A673 (cell line): Measurements from ENCODE around the gene SMARCA2. TPM values are rescaled to one million over a fixed set of nuclear protein-coding genes. Genes with fewer than 3 reads are reported as not detected.

Experiments
- BruUV-seq: library from RNA; stranded (reverse); fragments of 400-500 nt; replicated peaks from 2 replicates; lab custom pipeline; 2021; lab: Mats Ljungman, UMichigan
- CTCF ChIA-PET: fragments of 300-600 bp; sonication (Branson Sonifier 250); formaldehyde crosslinking; loops from one replicate; lab custom pipeline; 2022; ENCODE audit warnings: antibody characterized with exemption; lab: Charles Lee
- POLR2A ChIA-PET: fragments of 300-600 bp; sonication (Branson Sonifier 250); formaldehyde crosslinking; loops from one replicate; lab custom pipeline; 2022; ENCODE audit warnings: antibody characterized with exemption; ENCODE audit not compliant: low non-redundant PET; lab: Charles Lee
- DNase-seq: peaks from one replicate; pipeline ENCODE4 v3.0.0-alpha.2; 2015; ENCODE audit warnings: low spot score
- H3K27ac ChIP-seq: fragments of 200-600 bp; sonication (generic); 2 replicates; pipeline ENCODE4 v1.5.1; 2016; ENCODE audit warnings: mixed run types, low read depth, mild to moderate bottlenecking, mixed read lengths, antibody characterized with exemption, low read length; ENCODE audit not compliant: poor library complexity, severe bottlenecking
- H3K27me3 ChIP-seq: fragments of 200-600 bp; sonication (generic); replicated peaks from 2 replicates; pipeline ENCODE4 v1.6.1; 2017; ENCODE audit warnings: mixed run types, low read depth, mild to moderate bottlenecking, mixed read lengths, antibody characterized with exemption, low read length; ENCODE audit not compliant: insufficient read depth, poor library complexity
- H3K36me3 ChIP-seq: fragments of 200-600 bp; sonication (generic); 2 replicates; pipeline ENCODE4 v1.6.1; 2016; ENCODE audit warnings: mixed run types, mild to moderate bottlenecking, mixed read lengths, antibody characterized with exemption, low read length; ENCODE audit not compliant: insufficient read depth, poor library complexity, severe bottlenecking
- H3K4me1 ChIP-seq: fragments of 200-600 bp; sonication (generic); 2 replicates; pipeline ENCODE4 v1.6.1; 2017; ENCODE audit warnings: mixed run types, mild to moderate bottlenecking, mixed read lengths, antibody characterized with exemption, low read length; ENCODE audit not compliant: insufficient read depth, poor library complexity, severe bottlenecking
- H3K4me3 ChIP-seq: fragments of 200-600 bp; sonication (generic); 2 replicates; pipeline ENCODE4 v1.5.1; 2016; ENCODE audit warnings: low read depth, mixed run types, mild to moderate bottlenecking, mixed read lengths, low read length; ENCODE audit not compliant: poor library complexity, severe bottlenecking
- H3K9me3 ChIP-seq: fragments of 200-600 bp; sonication (generic); 2 replicates; pipeline ENCODE4 v1.6.1; 2016; ENCODE audit warnings: mixed run types, low read depth, mild to moderate bottlenecking, mixed read lengths, antibody characterized with exemption, low read length; ENCODE audit not compliant: poor library complexity, severe bottlenecking
- EZH2 ChIP-seq: fragments of 200-600 bp; sonication (generic); IDR thresholded peaks from 2 replicates; pipeline ENCODE4 v1.6.1; 2017; ENCODE audit warnings: borderline replicate concordance, low read depth, mild to moderate bottlenecking, mixed read lengths, antibody characterized with exemption, low read length; ENCODE audit not compliant: poor library complexity, severe bottlenecking
- intact Hi-C: fragments of 100-400 bp; cut with micrococcal nuclease; formaldehyde crosslinking; loops from one replicate; pipeline ENCODE4 v1.10.0; 2022; ENCODE audit not compliant: unreplicated experiment
- total RNA-seq: library from RNA; stranded (reverse); gene quantifications from 2 replicates; pipeline ENCODE4 v1.2.3, GENCODE V29; 2021
- TF ChIP-seq, protein P1 (sequence below): fragments of 300-800, 200-600 bp; sonication (generic); conservative IDR thresholded peaks from 2 replicates; pipeline ENCODE4 v1.5.1; 2017; ENCODE audit warnings: low read depth, mild to moderate bottlenecking, antibody characterized with exemption, low read length, moderate library complexity, mixed read lengths

The SMARCA2 gene
- total RNA-seq, 1 experiment from 2014 or later, result 69.0 TPM

GRCh38 chr9:2130941-2131340 lies 115.8 kb downstream of the SMARCA2 start:
- TF ChIP-seq, protein P1, sequence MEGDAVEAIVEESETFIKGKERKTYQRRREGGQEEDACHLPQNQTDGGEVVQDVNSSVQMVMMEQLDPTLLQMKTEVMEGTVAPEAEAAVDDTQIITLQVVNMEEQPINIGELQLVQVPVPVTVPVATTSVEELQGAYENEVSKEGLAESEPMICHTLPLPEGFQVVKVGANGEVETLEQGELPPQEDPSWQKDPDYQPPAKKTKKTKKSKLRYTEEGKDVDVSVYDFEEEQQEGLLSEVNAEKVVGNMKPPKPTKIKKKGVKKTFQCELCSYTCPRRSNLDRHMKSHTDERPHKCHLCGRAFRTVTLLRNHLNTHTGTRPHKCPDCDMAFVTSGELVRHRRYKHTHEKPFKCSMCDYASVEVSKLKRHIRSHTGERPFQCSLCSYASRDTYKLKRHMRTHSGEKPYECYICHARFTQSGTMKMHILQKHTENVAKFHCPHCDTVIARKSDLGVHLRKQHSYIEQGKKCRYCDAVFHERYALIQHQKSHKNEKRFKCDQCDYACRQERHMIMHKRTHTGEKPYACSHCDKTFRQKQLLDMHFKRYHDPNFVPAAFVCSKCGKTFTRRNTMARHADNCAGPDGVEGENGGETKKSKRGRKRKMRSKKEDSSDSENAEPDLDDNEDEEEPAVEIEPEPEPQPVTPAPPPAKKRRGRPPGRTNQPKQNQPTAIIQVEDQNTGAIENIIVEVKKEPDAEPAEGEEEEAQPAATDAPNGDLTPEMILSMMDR, result no peak
- no peak for TF ChIP-seq EZH2
- Histone ChIP-seq H3K9me3 (no peaks in the 10 kb centered on the region), H3K4me1 (no peaks in the 10 kb centered on the region), H3K27ac (no peak overlapping the region), H3K4me3 (no peak overlapping the region), H3K27me3 (no peaks in the 10 kb centered on the region), H3K36me3 (no peaks in the 10 kb centered on the region)
- intact Hi-C loops, result loop anchor here (10.0 kb wide), 2 partner anchors 594 to 704 kb away; no protein-coding TSS in a partner anchor
- ChIA-PET CTCF (no interaction called here), POLR2A (no interaction called here)
- BruUV-seq, result no TSS peak
- no peak for DNase-seq

DNA sequence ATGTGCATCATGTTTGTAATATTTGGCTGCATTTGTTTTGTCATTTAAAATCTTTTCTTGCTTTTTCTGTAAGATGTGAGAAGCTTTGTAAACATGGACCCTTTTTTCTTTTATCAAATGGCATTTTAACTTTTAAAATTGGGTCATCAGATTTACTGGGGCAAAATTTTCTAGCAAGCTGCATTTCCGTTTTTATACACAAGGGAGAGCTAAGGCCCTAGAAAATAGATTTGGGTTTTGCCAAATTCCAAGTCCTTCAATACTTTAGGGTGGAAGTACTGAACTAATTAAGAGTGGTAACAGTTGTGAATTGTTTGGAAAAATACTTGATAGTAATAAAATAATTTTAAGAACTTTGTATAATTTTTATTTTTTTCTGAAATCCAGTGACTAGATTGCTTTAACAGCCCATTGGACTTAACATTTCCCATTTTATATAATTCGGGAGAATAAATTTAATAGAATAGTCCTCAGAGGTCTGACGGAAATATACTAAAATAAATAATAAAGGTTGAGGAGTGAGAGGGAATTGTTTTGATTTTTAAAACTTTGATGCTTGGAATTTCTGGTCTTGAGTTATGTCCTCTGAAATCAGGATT lies 117.4 kb downstream of the SMARCA2 start:
- Histone ChIP-seq H3K9me3 (no peaks in the 10 kb centered on the region), H3K27me3 (no peaks in the 10 kb centered on the region), H3K4me3 (no peak overlapping the region), H3K36me3 (no peaks in the 10 kb centered on the region), H3K4me1 (no peaks in the 10 kb centered on the region), H3K27ac (no peak overlapping the region)
- ChIA-PET CTCF (interaction anchor here (0.6 to 1.6 kb wide), 3 partner anchors 49 to 597 kb away, joined by 3 to 7 read pairs (median 7); no protein-coding TSS in a partner anchor), POLR2A (no interaction called here)
- no TSS peak for BruUV-seq
- DNase-seq, result peak; percentile 68
- no peak for TF ChIP-seq EZH2
- TF ChIP-seq, protein P1, result peak; percentile 80
- intact Hi-C loops, result loop anchor here (1.0 to 10.0 kb wide), 3 partner anchors 48 to 702 kb away; no protein-coding TSS in a partner anchor

GRCh38 chr9:2134391-2134790 lies 119.2 kb downstream of the SMARCA2 start:
- no peak for DNase-seq
- intact Hi-C loops, result loop anchor here (10.0 kb wide), 2 partner anchors 590 to 700 kb away; no protein-coding TSS in a partner anchor
- CTCF ChIA-PET, result no interaction called here
- no peaks in the 10 kb centered on the region for H3K9me3 ChIP-seq
- no peaks in the 10 kb centered on the region for H3K4me1 ChIP-seq
- H3K4me3 ChIP-seq, result no peak overlapping the region
- TF ChIP-seq, protein P1, result no peak
- TF ChIP-seq EZH2, result no peak
- BruUV-seq, result no TSS peak
- H3K36me3 ChIP-seq, result no peaks in the 10 kb centered on the region
- no peaks in the 10 kb centered on the region for H3K27me3 ChIP-seq
- POLR2A ChIA-PET, result no interaction called here
- no peak overlapping the region for H3K27ac ChIP-seq
